SKM-1 treated with dmso at 0.1 percent for 144 hours (cell line): ENCODE data around the gene CALML3.
"Not testable (repeated sequence)": the region's sequence is repeated elsewhere in the genome, so short reads cannot be mapped to it uniquely, and the experiment has no call there.

Source experiments
- DNase-seq: peaks from one replicate; lab custom pipeline; 2025; ENCODE audit not compliant: unreplicated experiment; lab: John Stamatoyannopoulos, UW

The CALML3 gene

GRCh38 chr10:5524641-5525560 lies at the start of gene CALML3:
TSS of gene CALML3 (plus strand) at chr10:5524961. CDS start at chr10:5525086, 125 bp downstream.
- no peak for DNase-seq

GRCh38 chr10:5475088-5475487 lies 49.7 kb upstream of the CALML3 start:
- DNase-seq = not testable (repeated sequence)

- DNase-seq = not testable (repeated sequence)
Measured at GRCh38 chr10:5475974-5476807, 48.6 kb upstream of the CALML3 start.

- no peak for DNase-seq
Measured at GRCh38 chr10:5476918-5477525, 47.7 kb upstream of the CALML3 start.

GRCh38 chr10:5477948-5478693 lies 46.6 kb upstream of the CALML3 start:
- DNase-seq = no peak

- no peak for DNase-seq
Measured at GRCh38 chr10:5478694-5479305, 46.0 kb upstream of the CALML3 start.

GRCh38 chr10:5479481-5480161 lies 45.1 kb upstream of the CALML3 start:
- no peak for DNase-seq

- DNase-seq = no peak
Measured at GRCh38 chr10:5480162-5480941, 44.4 kb upstream of the CALML3 start.

GRCh38 chr10:5481121-5481520 lies 43.6 kb upstream of the CALML3 start:
- no peak for DNase-seq

- DNase-seq = no peak
Measured at GRCh38 chr10:5482016-5482415, 42.7 kb upstream of the CALML3 start.

- DNase-seq = no peak
Measured at GRCh38 chr10:5484205-5484604, 40.6 kb upstream of the CALML3 start.

GRCh38 chr10:5485290-5485689 lies 39.5 kb upstream of the CALML3 start:
- DNase-seq = no peak

GRCh38 chr10:5485948-5486852 lies 38.6 kb upstream of the CALML3 start:
- DNase-seq = no peak

GRCh38 chr10:5486853-5487235 lies 37.9 kb upstream of the CALML3 start:
- no peak for DNase-seq

GRCh38 chr10:5488272-5489161 lies 36.2 kb upstream of the CALML3 start:
- no peak for DNase-seq

- DNase-seq = no peak
Measured at GRCh38 chr10:5490032-5490431, 34.7 kb upstream of the CALML3 start.
